Measurements from ENCODE around the gene RASD1. TPM values are rescaled to one million over a fixed set of nuclear protein-coding genes. Genes with fewer than 3 reads are reported as not detected.

RASD1 gene
- total RNA-seq, 1 experiment from 2014 or later: not detected

DNA sequence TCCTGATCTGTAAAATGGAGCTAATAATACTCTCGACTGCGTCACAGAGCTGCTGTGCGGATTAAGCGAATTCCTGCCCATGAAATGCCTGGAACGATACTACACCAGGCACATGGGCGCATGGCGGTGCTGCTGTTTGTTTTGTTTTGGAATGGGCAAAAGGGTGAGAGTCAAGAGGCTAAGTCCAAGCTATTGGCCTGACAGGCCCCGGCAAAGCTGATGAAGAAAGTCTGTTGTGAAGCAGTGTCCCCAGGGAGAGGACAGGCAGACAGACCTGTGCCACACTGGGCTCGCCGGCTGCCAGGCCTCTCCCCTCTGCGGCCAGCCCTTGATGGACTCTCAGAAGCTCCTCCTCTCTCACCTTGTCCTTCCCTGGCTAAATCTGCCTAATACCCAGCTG lies 31.3 kb upstream of the RASD1 start:
- DNase-seq (ENCODE audit: low read depth): no peak

DNA sequence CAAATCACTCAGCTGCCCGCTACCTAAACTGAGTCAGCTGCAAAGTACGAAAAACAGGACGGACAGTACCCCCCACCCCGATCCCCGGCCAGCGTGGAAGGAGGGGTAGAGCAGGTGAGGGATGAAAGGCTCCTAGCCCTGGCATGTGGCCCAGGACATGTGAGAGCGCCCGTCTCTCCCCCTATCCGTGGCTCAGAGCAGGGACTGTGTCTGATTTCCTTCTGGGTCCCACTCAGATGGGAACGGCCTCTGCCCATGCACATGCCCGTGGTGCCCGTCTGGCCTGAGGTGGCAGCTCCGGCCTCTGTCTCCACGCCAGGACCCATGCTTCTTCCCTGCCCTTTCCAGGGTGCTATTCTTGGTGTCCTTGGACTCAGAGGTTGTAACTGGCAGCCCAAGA lies 30.2 kb upstream of the RASD1 start:
- no peak for DNase-seq (ENCODE audit: low read depth)

DNA sequence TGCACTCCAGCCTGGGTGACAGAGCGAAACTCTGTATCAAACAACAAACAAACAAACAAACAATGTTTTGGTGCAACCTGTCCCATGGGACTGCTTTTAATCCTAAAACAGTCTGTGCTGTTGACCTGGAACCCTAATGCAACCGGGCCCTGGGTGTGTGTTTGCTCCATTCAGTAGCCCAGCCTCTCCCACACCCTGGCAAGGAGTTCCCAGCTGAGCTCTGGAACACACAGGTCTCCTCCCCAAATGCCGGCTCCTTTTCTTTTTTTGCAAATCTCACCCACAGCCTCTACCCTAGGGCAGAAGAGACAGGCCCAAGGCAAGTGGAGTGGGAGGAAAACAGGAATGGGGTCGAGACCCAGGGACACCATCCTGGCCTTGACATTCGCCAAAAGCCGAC lies 29.8 kb upstream of the RASD1 start:
- no peak for DNase-seq (ENCODE audit: low read depth)

DNA sequence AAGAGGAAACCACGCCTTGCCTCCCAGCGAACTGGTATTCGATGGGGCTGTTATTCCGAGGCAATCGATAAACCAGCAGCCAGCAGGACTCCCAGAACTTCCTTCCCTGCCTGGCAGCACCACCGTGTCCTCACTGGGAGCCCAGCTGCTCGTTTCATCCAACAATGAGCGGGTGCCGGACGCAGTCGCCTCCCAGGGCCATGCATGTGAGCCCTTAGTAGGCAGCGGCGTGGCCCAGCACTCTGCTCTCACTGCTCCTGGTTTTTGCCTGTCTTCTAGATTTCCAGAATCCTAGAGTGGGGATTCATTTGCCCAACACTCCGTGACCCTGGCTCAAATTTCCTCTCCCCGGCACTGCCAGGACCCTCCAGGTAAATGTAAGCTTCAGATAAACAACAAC lies 29.1 kb upstream of the RASD1 start:
- DNase-seq (ENCODE audit: low read depth): no peak

DNA sequence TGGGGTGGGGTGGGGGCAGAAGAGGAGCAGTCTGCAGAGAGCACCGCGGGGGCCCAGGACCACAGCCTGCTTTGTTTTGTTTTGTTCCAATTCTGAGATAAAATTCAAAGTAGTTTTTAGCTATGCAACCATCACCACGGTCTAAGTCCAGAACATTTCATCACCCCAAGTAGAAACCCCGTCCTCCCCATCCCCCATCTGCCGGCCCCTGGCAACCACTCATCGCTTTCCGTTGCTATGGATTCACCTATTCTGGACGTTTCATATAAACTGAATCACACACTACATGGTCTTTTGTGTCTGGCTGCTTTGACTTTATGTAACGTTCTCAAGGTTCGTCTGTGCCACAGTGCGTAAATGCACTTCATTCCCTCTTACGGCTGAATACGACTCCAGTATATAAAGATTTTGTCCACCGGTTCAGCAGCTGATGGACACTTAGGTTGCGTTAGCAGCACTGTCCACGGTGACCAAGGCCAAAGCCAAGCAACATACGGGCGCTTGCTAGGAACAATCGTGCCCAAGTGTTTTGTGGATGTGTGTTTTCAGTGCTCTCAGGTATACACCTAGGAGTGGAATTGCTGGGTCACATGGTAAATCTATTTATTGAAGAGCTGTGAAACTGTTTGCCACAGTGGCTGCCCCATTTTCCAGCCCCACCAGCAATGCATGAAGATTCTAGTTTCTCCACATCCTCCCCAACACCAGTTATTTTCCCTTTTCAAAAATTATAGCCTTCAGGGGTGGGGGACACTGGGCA lies 27.7 kb upstream of the RASD1 start:
- DNase-seq (ENCODE audit: low read depth): no peak

DNA sequence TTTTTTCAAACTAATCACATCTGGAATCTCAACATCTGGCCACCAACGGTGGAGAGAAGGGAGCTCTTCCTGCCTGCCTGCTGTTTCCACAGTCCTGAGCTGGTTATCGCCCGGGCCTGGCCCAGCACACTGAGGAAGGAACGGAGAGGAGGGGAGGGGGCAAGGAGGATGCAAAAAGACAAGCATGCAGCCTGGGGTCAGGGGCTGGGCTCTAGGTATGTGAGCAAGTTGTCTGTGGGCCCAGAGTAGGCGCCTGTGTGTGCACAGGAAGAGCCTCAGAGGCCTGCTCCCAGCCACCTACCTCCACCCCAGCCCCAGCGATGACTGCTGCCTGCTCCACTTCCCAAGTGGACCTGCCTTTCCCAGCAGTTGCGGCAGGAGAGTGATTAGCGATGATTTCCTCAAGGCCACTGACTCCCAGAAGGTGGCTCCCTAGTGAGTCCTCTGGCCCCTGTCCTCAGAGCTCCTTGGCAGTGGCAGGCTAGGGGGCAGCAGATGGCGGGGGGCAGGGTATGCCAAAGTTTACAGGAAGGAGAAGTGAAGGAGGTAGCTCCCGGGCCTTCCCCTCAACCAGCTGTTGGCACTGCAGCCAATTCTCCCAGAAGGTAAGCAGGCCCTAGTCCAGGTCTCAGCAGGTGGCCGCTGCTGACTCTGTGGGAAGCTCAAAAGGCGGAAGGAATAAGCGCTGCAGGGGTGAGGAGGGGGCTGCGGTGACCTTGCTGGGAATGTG lies 27.0 kb upstream of the RASD1 start:
- DNase-seq (ENCODE audit: low read depth): no peak

DNA sequence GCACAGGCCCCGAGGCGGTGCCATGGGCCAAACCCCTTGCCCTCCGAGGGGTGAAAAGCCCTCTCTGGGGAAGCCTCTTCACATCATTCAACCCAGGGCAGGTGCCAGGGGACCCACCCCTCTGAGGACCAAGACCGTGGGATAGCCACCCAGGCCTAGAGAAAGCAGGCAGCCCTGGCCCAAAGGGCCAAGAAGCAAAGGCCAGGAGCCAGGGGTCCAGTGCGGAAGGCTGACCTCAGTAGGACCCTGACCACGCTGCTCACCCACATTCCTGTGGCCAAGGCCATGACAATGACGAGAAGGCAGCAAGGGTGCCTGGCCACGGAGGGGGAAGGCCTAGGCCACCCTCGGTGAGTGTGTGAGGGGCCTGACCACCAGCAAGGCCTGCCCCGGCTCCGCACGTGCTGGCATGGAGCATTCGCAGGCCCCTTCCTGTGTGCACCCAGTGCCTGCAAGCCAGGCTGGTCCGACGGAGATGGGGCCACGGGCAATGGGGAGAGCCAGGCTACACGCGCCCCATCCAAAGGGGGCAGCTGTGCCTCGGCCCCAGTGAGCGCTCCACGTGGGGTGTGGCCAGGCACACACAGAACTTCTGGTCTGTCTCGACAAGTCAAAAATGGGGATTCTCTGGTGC lies 24.5 kb upstream of the RASD1 start:
- no peak for DNase-seq (ENCODE audit: low read depth)

DNA sequence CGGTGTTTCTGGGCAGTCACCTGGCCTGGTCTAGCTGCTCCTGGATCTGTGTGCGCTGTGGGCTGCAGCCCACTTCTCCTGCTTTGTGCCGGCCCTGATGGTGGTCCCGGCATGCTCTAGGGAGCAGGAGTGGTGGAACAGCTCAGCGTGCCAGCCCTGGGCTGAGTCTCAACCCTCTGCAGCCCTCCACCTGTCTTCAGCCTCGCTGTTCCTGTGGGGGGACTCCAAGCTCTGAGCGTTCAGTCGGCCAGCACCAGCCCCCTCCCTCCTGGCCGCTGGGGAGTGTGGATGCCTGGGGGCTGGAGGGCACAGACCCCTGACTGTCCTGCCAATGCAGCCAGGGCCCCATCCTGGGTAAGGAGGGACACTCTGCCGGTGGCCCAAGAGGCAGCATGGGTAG lies 23.7 kb upstream of the RASD1 start:
- DNase-seq (ENCODE audit: low read depth): no peak

DNA sequence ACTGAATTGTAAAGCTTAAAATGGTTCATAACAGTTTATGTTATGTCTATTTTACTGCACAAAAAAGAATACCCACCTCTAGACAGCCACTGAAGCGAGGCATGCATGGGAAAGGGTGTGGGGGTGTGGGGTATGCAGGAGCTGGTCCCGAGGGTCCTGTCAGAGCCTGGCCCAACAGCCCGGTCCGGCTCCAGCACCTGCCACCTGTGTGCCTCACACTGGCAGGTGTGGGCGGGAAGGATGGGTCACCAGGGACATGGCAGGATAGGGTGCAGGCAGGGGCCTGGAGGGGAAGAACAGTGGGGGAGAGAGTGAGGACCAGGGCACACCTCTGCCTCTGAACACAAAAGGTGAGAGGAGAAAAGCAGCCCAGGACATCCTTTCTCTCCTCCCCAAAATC lies 22.8 kb upstream of the RASD1 start:
- no peak for DNase-seq (ENCODE audit: low read depth)

DNA sequence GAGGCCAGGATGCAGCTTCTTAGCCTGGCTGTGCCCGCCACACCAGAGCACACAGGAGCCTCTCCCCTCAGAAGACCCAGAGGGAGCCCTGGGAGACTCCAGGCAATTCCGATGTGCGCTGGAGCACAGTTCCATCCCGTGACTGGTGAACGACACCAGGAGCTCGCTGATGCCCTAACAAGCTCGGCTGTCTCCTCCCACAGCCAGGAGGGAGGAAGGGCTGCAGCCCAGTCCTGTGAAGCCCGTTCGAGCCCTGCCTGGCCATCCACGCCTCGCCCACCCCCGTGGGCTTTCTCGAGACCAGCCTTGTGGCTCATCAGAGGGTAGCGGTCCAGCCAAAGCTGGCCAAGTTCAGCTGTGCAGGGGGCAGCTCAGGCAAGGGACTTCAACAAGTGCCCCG lies 21.8 kb upstream of the RASD1 start:
- no peak for DNase-seq (ENCODE audit: low read depth)

DNA sequence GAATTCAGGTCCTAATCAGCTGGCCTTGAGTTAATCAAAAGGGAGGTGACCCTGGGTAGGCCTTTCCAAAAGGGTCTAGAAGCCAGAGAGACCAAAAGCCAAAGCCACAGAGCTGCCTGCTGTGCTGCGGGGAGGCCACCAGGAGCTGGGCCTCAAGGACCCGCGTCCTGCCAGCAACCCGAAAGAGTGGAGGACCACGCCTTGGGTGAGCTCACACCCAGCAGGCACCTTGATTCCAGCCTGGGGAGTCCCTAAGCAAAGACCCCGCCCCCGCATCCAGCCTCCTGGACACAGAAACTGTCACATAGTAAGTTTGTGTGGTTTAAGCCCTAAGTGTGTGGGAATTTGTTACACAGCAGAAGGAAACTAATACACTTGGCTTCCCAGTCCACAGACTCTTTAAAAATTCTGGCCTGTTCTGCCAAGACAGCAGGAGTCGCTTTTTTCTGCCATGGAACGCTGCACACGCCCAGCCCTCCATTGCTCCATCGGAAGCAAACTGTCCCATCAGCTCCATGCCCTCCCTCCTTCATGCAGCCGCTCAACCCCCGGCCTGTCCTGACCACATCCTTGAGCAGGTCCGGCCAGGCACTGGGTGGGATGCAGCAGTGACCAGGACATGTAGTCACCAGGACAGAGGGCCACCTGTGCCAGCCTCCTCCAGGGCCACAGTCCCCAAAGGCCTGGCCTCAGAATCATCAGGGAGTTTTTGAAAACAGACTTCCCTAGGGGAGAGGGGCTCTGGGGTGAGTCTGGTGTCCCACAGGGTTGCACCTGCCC lies 20.9 kb upstream of the RASD1 start:
- no peak for DNase-seq (ENCODE audit: low read depth)

DNA sequence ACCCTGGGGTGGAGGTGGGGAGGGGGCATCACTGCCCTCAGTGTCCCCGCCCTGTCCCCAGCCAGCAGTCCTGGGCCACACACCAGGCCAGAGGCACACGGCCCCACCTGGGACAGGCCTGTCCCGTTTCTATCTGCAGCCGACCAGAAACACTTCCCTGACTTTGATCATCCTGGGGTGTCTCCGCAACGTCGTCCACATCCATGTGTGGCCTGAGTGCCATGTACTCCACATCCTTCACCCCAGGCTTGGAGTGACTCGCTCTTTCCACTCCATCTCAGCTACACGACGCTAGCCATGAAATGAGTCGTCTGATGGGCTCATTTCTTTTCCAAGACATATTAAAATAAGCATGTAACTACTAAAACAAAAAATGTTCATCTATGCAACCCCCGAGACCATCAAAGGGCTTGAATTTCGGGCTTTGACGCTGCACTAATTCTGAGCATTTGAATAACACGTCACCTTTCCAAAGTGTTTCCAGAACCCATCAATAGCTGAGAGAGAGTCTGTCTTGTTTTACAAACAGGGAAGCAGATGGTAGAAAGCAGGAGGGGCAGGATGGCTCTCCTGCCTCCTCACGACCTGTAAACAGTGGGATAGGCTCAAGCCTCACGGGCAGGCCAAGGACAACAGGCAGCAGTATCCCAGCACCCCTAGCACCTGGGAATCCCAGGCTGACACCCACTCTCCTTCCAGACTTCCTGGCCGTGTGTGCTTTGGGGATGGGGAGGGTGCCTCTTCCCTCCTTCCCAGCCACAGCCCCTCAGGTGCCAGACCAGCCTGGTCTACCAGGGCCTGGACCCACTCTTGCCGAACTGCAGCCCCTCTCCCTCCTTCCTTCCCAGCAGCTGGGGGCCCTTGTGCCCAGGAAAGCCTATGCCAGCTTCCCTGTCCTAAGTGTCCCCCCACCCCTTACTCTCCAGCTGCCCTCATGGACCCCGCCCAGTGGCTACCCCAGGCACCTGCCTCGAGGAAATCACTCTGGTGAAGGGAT lies 20.0 kb upstream of the RASD1 start:
- DNase-seq (ENCODE audit: low read depth): peak; percentile 18

DNA sequence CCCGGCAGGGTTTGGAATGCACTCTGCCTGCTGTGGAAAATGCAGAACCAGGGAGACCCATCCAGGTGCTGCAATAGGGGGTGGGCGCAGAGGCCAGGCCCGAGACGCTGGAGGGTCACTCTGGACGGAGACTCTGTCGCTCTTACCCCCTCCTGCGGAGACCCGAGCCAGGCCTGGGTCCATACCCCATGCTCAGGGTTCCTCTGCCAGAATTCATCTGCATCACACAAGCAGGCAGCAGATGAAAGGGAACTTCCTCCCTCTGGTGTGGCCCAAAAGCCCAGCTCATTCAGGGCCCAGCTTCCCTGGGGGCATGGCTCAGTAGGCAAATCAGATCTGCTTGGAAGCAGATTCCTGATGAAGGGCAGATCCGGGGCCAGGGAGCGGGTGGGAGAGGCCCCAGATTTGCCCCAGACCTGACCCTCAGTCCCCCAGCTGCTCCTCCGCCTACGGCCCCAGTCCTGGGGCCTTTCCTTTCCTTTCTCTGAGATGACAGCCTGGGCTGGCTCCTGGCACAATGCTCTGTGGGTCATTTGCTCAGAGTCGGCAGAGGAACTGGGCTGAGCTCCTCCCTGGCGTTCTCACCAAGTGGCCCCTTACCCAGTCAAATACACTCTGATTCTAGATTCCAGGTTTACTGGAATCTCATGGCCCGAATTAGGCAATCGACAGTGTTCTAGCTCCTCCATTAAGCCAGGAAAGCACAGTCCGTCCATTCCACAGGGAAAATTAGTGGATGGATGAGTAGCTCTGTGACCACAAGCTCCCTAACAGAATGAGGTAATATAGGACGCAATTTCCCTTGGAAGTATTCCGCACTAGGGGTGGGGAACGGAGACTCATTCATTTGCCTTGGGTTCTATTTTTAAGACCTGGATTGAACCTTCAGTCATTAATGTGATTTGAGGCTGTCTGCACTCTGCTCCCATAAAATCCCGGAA lies 19.1 kb upstream of the RASD1 start:
- DNase-seq (ENCODE audit: low read depth): no peak

DNA sequence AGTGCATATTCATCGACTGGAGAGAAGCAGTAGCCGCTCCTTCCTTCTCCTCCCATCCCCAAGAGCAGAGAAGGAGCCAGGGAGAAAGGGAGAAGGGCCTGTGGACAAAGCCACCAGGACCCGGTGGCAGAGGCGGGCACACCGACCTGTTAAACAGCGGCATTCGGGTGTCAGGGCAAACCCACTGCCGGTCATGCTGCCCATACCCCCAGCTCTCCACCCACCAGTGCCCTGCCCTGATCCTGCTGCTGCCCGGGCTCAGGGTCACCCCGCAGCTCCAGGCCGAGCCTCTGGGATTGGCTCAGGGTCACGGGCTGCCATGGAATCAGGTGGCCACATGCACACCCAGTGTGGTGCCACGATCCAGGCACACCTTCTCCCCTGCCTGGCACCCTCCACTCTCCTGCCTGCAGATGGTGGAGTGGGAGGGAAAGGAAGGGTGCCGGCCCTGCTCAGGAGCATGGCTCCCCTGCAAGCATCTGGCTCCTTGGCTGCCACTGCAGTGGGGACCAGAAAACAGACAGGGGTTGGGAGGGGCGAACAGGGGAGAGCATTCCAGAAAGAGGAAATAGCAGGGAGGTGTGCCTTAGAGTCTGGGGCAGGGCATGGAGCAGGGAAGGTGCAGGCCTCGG lies 18.3 kb upstream of the RASD1 start:
- DNase-seq (ENCODE audit: low read depth): no peak

DNA sequence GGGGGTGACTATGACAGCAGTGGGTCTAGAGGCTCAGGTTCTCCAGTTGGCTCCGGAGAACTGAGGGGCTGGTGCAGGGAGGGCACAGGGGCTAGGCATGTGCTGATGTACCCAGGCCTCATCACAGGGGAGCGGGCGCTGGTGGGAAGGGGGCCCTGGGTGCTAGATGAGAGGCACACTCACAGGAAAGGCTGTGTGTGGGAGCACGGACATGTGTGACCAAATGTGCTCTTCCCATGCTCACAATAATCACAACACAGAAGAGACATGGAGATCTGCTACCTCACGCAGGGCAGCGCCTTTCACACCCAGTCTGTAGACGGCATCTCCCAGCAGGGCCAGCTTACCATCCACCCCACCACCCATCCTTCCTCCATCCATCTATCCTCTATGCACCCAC lies 17.4 kb upstream of the RASD1 start:
- DNase-seq (ENCODE audit: low read depth): no peak

DNA sequence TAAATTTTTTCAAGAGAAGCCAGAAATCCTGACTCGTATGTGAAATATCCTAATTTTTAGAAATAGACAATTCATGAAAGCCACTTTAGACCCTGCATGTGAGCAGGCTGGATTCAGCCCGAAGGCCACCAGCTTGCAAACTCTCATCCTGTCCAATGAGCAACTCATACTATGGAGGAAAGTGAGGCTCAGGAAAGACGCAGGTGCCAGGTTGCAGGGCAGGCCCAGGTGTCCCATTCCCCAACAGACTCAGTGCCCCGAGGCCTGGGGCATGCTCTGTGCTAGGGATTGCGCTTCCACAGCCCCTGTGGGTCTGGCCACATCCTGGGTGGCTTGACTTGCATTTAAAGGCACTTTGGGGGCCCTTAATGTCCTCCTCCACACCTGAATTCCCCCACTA lies 16.7 kb upstream of the RASD1 start:
- no peak for DNase-seq (ENCODE audit: low read depth)

DNA sequence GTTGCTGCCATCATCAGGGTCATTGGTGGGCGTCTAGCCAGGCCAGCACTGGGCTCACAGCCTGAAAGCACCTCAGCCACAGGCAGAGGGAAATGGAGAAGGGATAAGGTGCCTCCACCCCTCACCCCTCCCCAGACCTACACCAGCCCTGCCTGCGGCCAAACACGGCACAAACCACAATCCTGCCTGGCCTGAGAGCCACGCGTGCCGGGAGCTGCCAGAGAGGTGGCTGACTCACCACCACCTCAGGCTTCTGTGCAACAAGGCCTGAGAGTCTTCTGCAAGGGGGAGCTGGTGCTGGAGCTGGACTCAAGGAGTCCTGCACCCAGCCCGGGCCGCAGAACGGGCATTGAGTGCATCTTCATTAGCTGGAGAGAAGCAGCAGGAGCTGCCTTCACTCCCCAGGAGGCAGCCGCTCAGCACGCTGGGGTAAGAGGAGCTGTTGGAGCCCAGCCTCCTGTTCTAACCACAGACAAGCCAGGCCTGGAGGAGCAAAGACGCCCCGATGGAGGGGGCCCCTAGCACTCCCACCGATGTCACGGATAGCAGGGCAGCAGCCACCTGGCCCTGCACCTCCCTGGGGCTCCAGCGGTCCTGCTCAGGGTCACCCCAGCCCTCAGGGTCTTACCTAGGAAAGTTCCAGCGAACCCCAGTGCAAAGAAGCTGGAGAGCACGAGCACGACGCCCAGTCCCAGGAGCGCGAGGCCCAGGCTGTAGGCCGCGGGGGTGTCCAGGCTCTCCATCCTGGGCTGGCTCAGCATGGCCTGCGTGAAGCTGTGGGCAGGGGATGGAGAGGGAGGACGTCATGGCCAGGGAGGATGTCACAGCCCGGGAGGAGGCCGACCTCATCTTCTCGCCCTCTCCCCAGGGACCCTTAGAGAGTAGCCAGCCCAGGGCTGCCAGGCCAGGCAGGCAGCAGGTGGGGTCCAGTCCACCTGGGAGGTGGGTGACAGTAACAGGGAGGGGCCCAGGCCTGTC lies 16.0 kb upstream of the RASD1 start:
- DNase-seq (ENCODE audit: low read depth): peak; percentile 95

DNA sequence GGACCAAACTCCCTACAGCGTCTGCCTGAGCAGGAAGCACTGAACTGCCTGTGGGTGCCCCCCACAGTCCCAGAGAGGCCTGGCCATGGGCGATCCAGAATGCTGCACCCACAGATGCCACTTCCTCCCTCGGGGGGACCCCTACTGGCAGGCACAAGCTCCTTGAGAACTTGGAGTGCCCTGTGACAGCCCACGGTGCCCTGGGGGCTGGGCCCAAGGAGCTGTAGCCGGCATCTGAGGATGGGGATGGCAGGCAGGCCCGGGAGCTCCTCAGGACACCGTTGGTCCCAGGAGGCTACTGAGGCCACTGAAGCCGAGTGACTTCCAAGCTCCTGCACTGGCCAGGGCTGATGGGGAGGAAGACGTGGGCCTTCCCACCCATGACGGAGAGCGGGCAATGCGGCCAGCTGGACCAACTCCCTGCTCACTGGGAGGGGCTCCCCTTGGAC lies 15.1 kb upstream of the RASD1 start:
- DNase-seq (ENCODE audit: low read depth): no peak

Data from HT1080 (cell line).